Measurements from ENCODE around the gene OR9G1.
A peak's percentile ranks its signal among the peaks of the same experiment; 100 is the strongest.
"Not testable (repeated sequence)": the region's sequence is repeated elsewhere in the genome, so short reads cannot be mapped to it uniquely, and the experiment has no call there.

Gene OR9G1

DNA sequence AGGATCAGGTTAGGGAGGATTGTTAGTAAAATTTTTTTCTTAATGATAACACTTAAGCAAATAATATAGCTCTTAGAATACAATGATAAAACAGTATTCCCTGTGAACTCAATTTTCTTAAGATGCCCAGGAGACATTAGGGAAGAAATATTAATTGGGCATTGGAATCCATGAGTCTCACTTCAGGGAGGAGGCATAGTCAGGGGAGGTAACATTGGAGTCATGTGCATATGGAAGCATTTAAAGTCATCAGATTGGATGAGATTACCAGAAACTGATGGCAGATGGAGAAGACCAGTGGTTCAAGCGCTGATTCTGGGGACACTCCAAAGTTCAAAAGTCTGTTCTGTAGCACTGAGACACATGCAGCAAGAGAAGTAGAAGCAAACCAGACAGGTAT lies at the start of gene OR9G1:
TSS of gene OR9G1 (plus strand) at position 301 of the 400 bp plus-strand sequence. CDS start 1,293 bp downstream, outside the sequence.
- H3K27me3 ChIP-seq (ENCODE audit: control insufficient read depth, insufficient read depth, low read length) = no peaks in the 10 kb centered on the region
- no peaks in the 10 kb centered on the region for H3K4me1 ChIP-seq (ENCODE audit: control insufficient read depth, insufficient read depth, low read length)
- no peaks in the 10 kb centered on the region for H3K9me3 ChIP-seq (ENCODE audit: control insufficient read depth, insufficient read depth, low read depth, low read length)
- H3K27ac ChIP-seq (ENCODE audit: low read depth, low read length) = no peak within 1 kb of the TSS
- H3K9ac ChIP-seq (ENCODE audit: low read length) = no peak within 1 kb of the TSS
- H3K36me3 ChIP-seq (ENCODE audit: control insufficient read depth, insufficient read depth, low read length) = no peaks in the 10 kb centered on the region
- H3K4me3 ChIP-seq (ENCODE audit: low read depth, low read length) = no peak within 1 kb of the TSS

GRCh38 chr11:56659755-56660154 lies 39.1 kb upstream of the OR9G1 start:
- H3K4me1 ChIP-seq (ENCODE audit: control insufficient read depth, insufficient read depth, low read length) = peaks cover 18% of the 10 kb centered on the region
- peaks cover 4% of the 10 kb centered on the region; the same call in 1 of the 2 replicates for H3K9me3 ChIP-seq (ENCODE audit: control insufficient read depth, insufficient read depth, low read depth, low read length)
- H3K36me3 ChIP-seq (ENCODE audit: control insufficient read depth, insufficient read depth, low read length) = no peaks in the 10 kb centered on the region
- peak overlapping the region; percentile 82 for H3K27ac ChIP-seq (ENCODE audit: low read depth, low read length)
- peak overlapping the region; percentile 67 for H3K9ac ChIP-seq (ENCODE audit: low read length)
- H3K4me3 ChIP-seq (ENCODE audit: low read depth, low read length) = peak overlapping the region; percentile 28
- no peaks in the 10 kb centered on the region for H3K27me3 ChIP-seq (ENCODE audit: control insufficient read depth, insufficient read depth, low read length)

DNA sequence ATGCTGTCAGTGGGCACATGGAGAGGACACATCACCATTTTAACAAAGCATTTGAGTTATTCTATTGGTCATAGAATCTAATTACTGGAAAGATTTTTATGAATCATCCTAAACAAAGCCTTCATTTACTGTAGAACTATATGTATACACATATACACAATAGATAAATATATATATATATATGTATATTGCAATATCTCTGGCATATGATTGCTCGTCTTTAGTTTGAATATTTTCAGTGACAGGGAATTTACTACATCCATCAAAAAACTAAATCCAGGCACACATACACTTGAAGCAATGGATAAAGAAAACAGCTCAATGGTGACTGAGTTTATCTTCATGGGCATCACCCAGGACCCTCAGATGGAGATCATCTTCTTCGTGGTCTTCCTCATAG lies 35.5 kb upstream of the OR9G1 start, which contains the start of gene OR5AR1:
TSS of gene OR5AR1 (plus strand) at position 301 of the 400 bp plus-strand sequence. CDS start at position 301, 0 bp downstream.
- Histone ChIP-seq H3K9me3 (ENCODE audit: control insufficient read depth, insufficient read depth, low read depth, low read length) (peaks cover 3% of the 10 kb centered on the region; the same call in 1 of the 2 replicates), H3K4me1 (ENCODE audit: control insufficient read depth, insufficient read depth, low read length) (peaks cover 18% of the 10 kb centered on the region), H3K27ac (ENCODE audit: low read depth, low read length) (no peak within 1 kb of the TSS), H3K4me3 (ENCODE audit: low read depth, low read length) (no peak within 1 kb of the TSS), H3K9ac (ENCODE audit: low read length) (no peak within 1 kb of the TSS), H3K36me3 (ENCODE audit: control insufficient read depth, insufficient read depth, low read length) (no peaks in the 10 kb centered on the region), H3K27me3 (ENCODE audit: control insufficient read depth, insufficient read depth, low read length) (no peaks in the 10 kb centered on the region)

GRCh38 chr11:56670984-56671383 lies 27.9 kb upstream of the OR9G1 start:
- Histone ChIP-seq H3K9ac (ENCODE audit: low read length) (no peak overlapping the region), H3K27ac (ENCODE audit: low read depth, low read length) (no peak overlapping the region), H3K4me3 (ENCODE audit: low read depth, low read length) (no peak overlapping the region), H3K27me3 (ENCODE audit: control insufficient read depth, insufficient read depth, low read length) (no peaks in the 10 kb centered on the region), H3K9me3 (ENCODE audit: control insufficient read depth, insufficient read depth, low read depth, low read length) (0 out of 2 replicates have a peak, but pooled peaks cover 4% of the 10 kb centered on the region), H3K4me1 (ENCODE audit: control insufficient read depth, insufficient read depth, low read length) (no peaks in the 10 kb centered on the region), H3K36me3 (ENCODE audit: control insufficient read depth, insufficient read depth, low read length) (no peaks in the 10 kb centered on the region)

DNA sequence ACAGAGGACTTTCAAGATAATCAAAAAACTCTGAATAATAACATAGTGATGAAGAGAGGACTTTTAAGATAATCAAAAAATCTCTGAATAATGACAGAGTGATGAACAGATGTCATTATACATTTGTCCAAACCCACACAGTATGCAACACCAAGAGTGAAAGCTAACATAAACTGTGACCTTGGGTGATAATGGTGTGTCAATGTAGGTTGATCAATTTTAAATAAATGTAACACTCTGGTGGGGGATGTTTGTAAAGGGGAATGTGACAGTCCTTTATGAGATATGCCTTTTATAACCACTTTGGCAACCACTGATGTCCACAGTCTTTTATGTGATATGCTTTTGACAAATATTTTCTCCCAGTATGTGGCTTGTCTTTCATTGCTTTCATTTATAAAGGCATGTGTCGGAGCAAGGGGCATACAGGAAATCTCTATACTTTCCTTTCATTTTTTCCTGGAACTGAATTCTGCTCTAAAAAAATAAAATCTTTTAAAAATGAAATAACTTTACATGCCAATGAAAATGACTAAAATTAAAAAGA lies 10.3 kb upstream of the OR9G1 start:
- Histone ChIP-seq H3K27ac (ENCODE audit: low read depth, low read length) (no peak overlapping the region), H3K9me3 (ENCODE audit: control insufficient read depth, insufficient read depth, low read depth, low read length) (no peaks in the 10 kb centered on the region), H3K4me3 (ENCODE audit: low read depth, low read length) (no peak overlapping the region), H3K9ac (ENCODE audit: low read length) (no peak overlapping the region), H3K27me3 (ENCODE audit: control insufficient read depth, insufficient read depth, low read length) (no peaks in the 10 kb centered on the region), H3K4me1 (ENCODE audit: control insufficient read depth, insufficient read depth, low read length) (peaks cover 4% of the 10 kb centered on the region; the same call in 1 of the 2 replicates), H3K36me3 (ENCODE audit: control insufficient read depth, insufficient read depth, low read length) (no peaks in the 10 kb centered on the region)

DNA sequence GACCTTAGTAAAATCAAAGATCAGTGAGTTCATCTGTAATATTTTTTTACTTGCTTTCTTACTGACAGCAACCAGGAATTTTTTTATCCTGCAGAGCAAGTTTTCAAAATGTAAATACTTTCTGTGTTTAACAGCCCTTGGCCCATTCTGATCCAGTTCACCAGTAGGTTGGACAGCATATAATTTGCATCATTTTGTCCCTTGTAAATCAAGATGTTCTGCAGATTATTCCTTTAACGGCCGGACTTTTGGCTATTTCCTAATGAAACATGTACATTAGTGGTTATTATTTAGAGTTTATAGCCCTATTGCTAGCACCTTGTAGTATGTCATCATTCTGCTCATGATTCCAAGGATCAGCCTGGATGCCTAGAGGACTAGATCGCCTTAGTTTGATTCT lies 7.7 kb upstream of the OR9G1 start:
- H3K9me3 ChIP-seq (ENCODE audit: control insufficient read depth, insufficient read depth, low read depth, low read length); H3K27ac ChIP-seq (ENCODE audit: low read depth, low read length): not testable (repeated sequence)

GRCh38 chr11:56693428-56693827 lies 5.5 kb upstream of the OR9G1 start:
- Histone ChIP-seq H3K9ac (ENCODE audit: low read length) (no peak overlapping the region), H3K9me3 (ENCODE audit: control insufficient read depth, insufficient read depth, low read depth, low read length) (no peaks in the 10 kb centered on the region), H3K27me3 (ENCODE audit: control insufficient read depth, insufficient read depth, low read length) (no peaks in the 10 kb centered on the region), H3K36me3 (ENCODE audit: control insufficient read depth, insufficient read depth, low read length) (no peaks in the 10 kb centered on the region), H3K27ac (ENCODE audit: low read depth, low read length) (no peak overlapping the region), H3K4me1 (ENCODE audit: control insufficient read depth, insufficient read depth, low read length) (peaks cover 4% of the 10 kb centered on the region; the same call in 1 of the 2 replicates), H3K4me3 (ENCODE audit: low read depth, low read length) (no peak overlapping the region)

More for the DNA sequence above, 7.7 kb upstream of the OR9G1 start:
- not testable (repeated sequence) for H3K4me3 ChIP-seq (ENCODE audit: low read depth, low read length); H3K36me3 ChIP-seq (ENCODE audit: control insufficient read depth, insufficient read depth, low read length); H3K9ac ChIP-seq (ENCODE audit: low read length); H3K27me3 ChIP-seq (ENCODE audit: control insufficient read depth, insufficient read depth, low read length); H3K4me1 ChIP-seq (ENCODE audit: control insufficient read depth, insufficient read depth, low read length)

GRCh38 chr11:56700242-56700913 lies 1.5 kb downstream of the OR9G1 start:
- H3K4me3 ChIP-seq (ENCODE audit: low read depth, low read length) = no peak overlapping the region
- H3K27me3 ChIP-seq (ENCODE audit: control insufficient read depth, insufficient read depth, low read length) = no peaks in the 10 kb centered on the region
- H3K9ac ChIP-seq (ENCODE audit: low read length) = no peak overlapping the region
- no peaks in the 10 kb centered on the region for H3K9me3 ChIP-seq (ENCODE audit: control insufficient read depth, insufficient read depth, low read depth, low read length)
- H3K27ac ChIP-seq (ENCODE audit: low read depth, low read length) = no peak overlapping the region
- H3K36me3 ChIP-seq (ENCODE audit: control insufficient read depth, insufficient read depth, low read length) = no peaks in the 10 kb centered on the region
- H3K4me1 ChIP-seq (ENCODE audit: control insufficient read depth, insufficient read depth, low read length) = no peaks in the 10 kb centered on the region

DNA sequence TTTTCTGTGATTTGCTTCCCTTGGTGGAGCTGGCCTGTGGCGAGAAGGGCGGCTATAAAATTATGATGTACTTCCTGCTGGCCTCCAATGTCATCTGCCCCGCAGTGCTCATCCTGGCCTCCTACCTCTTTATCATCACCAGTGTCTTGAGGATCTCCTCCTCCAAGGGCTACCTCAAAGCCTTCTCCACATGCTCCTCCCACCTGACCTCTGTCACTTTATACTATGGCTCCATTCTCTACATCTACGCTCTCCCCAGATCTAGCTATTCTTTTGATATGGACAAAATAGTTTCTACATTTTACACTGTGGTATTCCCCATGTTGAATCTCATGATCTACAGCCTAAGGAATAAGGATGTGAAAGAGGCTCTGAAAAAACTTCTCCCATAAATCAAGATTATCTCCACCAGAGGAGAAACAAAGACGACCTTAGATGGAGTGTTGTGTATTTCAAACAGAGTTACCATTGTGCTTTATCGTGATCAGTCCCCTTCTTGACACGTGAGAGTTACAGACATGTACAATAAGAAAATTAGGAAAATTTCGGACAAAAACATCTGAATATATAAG lies 2.1 kb downstream of the OR9G1 start:
- H3K36me3 ChIP-seq (ENCODE audit: control insufficient read depth, insufficient read depth, low read length) = no peaks in the 10 kb centered on the region
- no peak overlapping the region for H3K9ac ChIP-seq (ENCODE audit: low read length)
- no peaks in the 10 kb centered on the region for H3K9me3 ChIP-seq (ENCODE audit: control insufficient read depth, insufficient read depth, low read depth, low read length)
- H3K4me1 ChIP-seq (ENCODE audit: control insufficient read depth, insufficient read depth, low read length) = no peaks in the 10 kb centered on the region
- H3K27ac ChIP-seq (ENCODE audit: low read depth, low read length) = no peak overlapping the region
- no peak overlapping the region for H3K4me3 ChIP-seq (ENCODE audit: low read depth, low read length)
- no peaks in the 10 kb centered on the region for H3K27me3 ChIP-seq (ENCODE audit: control insufficient read depth, insufficient read depth, low read length)

GRCh38 chr11:56705784-56706396 lies 7.0 kb downstream of the OR9G1 start:
- Histone ChIP-seq H3K4me1 (ENCODE audit: control insufficient read depth, insufficient read depth, low read length) (no peaks in the 10 kb centered on the region), H3K27ac (ENCODE audit: low read depth, low read length) (no peak overlapping the region), H3K9ac (ENCODE audit: low read length) (no peak overlapping the region), H3K36me3 (ENCODE audit: control insufficient read depth, insufficient read depth, low read length) (no peaks in the 10 kb centered on the region), H3K4me3 (ENCODE audit: low read depth, low read length) (no peak overlapping the region), H3K9me3 (ENCODE audit: control insufficient read depth, insufficient read depth, low read depth, low read length) (peaks cover 4% of the 10 kb centered on the region; the same call in 1 of the 2 replicates), H3K27me3 (ENCODE audit: control insufficient read depth, insufficient read depth, low read length) (no peaks in the 10 kb centered on the region)

GRCh38 chr11:56706486-56706885 lies 7.6 kb downstream of the OR9G1 start:
- Histone ChIP-seq H3K27ac (ENCODE audit: low read depth, low read length) (no peak overlapping the region), H3K27me3 (ENCODE audit: control insufficient read depth, insufficient read depth, low read length) (no peaks in the 10 kb centered on the region), H3K36me3 (ENCODE audit: control insufficient read depth, insufficient read depth, low read length) (no peaks in the 10 kb centered on the region), H3K9ac (ENCODE audit: low read length) (no peak overlapping the region), H3K4me1 (ENCODE audit: control insufficient read depth, insufficient read depth, low read length) (no peaks in the 10 kb centered on the region), H3K9me3 (ENCODE audit: control insufficient read depth, insufficient read depth, low read depth, low read length) (peaks cover 4% of the 10 kb centered on the region; the same call in 1 of the 2 replicates), H3K4me3 (ENCODE audit: low read depth, low read length) (no peak overlapping the region)
